SK-N-MC (cell line): ENCODE measurements around the gene MACROD2.

ENCODE experiments used
- DNase-seq: peaks from one replicate; pipeline ENCODE4 v3.0.0-alpha.2; 2011; ENCODE audit warnings: low read depth, low spot score
- H3K27ac ChIP-seq: fragments of 200-600 bp; sonication (generic); 2 replicates; pipeline ENCODE4 v1.5.1; 2016; ENCODE audit warnings: mixed run types
- H3K36me3 ChIP-seq: fragments of 200-600 bp; sonication (generic); 2 replicates; pipeline ENCODE4 v1.6.1; 2017; ENCODE audit warnings: antibody characterized with exemption, low read length, mixed read lengths; ENCODE audit not compliant: insufficient read depth
- H3K4me3 ChIP-seq: fragments of 200-600 bp; sonication (generic); 2 replicates; pipeline ENCODE4 v1.5.1; 2016
- H3K9ac ChIP-seq: fragments of 200-600 bp; sonication (generic); 2 replicates; pipeline ENCODE4 v1.8.0; 2017; ENCODE audit warnings: mixed run types, mixed read lengths; ENCODE audit not compliant: insufficient read length
- H3K9me3 ChIP-seq: fragments of 200-600 bp; sonication (generic); 2 replicates; pipeline ENCODE4 v1.6.1; 2017; ENCODE audit warnings: low read depth, mild to moderate bottlenecking, antibody characterized with exemption, low read length, moderate library complexity, mixed read lengths
- EZH2 ChIP-seq: fragments of 200-600 bp; sonication (generic); IDR thresholded peaks from one replicate; pipeline ENCODE4 v1.6.1; 2017; ENCODE audit warnings: antibody characterized with exemption
- FOXP2 ChIP-seq: optimal IDR thresholded peaks from 2 replicates; pipeline ENCODE3; 2011; ENCODE audit warnings: mild to moderate bottlenecking, moderate library complexity; ENCODE audit not compliant: insufficient read depth; ENCODE audit errors: extremely low read length, control extremely low read depth
- POLR2AphosphoS5 ChIP-seq: IDR thresholded peaks from 2 replicates; pipeline ENCODE4 v1.6.1; 2012; ENCODE audit warnings: mild to moderate bottlenecking, low read depth, low read length, borderline replicate concordance

The MACROD2 gene

GRCh38 chr20:14580418-14581074, 585.2 kb downstream of the MACROD2 start:
- Histone ChIP-seq H3K9ac (no peak overlapping the region), H3K9me3 (no peaks in the 10 kb centered on the region), H3K4me3 (no peak overlapping the region), H3K36me3 (no peaks in the 10 kb centered on the region), H3K27ac (no peak overlapping the region)
- TF ChIP-seq FOXP2 (no peak), POLR2AphosphoS5 (no peak), EZH2 (no peak)
- no peak for DNase-seq

- Histone ChIP-seq H3K27ac (no peak overlapping the region), H3K9me3 (no peaks in the 10 kb centered on the region), H3K9ac (no peak overlapping the region), H3K36me3 (no peaks in the 10 kb centered on the region), H3K4me3 (no peak overlapping the region)
- DNase-seq, result no peak
- TF ChIP-seq POLR2AphosphoS5, result no peak
- no peak for TF ChIP-seq FOXP2
These were observed 586.4 kb downstream of the MACROD2 start for GRCh38 chr20:14581731-14582130.

GRCh38 chr20:14582855-14583254, 587.5 kb downstream of the MACROD2 start:
- no peaks in the 10 kb centered on the region for H3K36me3 ChIP-seq
- no peak for DNase-seq
- H3K27ac ChIP-seq, result no peak overlapping the region
- no peak overlapping the region for H3K4me3 ChIP-seq
- no peaks in the 10 kb centered on the region for H3K9me3 ChIP-seq
- no peak overlapping the region for H3K9ac ChIP-seq
- TF ChIP-seq POLR2AphosphoS5 (no peak), EZH2 (no peak), FOXP2 (no peak)

- Histone ChIP-seq H3K4me3 (no peak overlapping the region), H3K36me3 (no peaks in the 10 kb centered on the region), H3K9ac (no peak overlapping the region), H3K9me3 (no peaks in the 10 kb centered on the region), H3K27ac (no peak overlapping the region)
- no peak for DNase-seq
- TF ChIP-seq EZH2 (no peak), POLR2AphosphoS5 (no peak)
These were observed 588.1 kb downstream of the MACROD2 start for GRCh38 chr20:14583413-14583812.

- Histone ChIP-seq H3K9ac (no peak overlapping the region), H3K27ac (no peak overlapping the region), H3K9me3 (no peaks in the 10 kb centered on the region), H3K4me3 (no peak overlapping the region), H3K36me3 (no peaks in the 10 kb centered on the region)
- no peak for TF ChIP-seq POLR2AphosphoS5
- no peak for TF ChIP-seq FOXP2
- TF ChIP-seq EZH2, result no peak
- DNase-seq, result no peak
These were observed 594.1 kb downstream of the MACROD2 start for GRCh38 chr20:14589383-14589782.

- H3K9ac ChIP-seq, result no peak overlapping the region
- no peaks in the 10 kb centered on the region for H3K36me3 ChIP-seq
- TF ChIP-seq FOXP2 (no peak), EZH2 (no peak)
- H3K9me3 ChIP-seq, result no peaks in the 10 kb centered on the region
- no peak for DNase-seq
- H3K27ac ChIP-seq, result no peak overlapping the region
- no peak overlapping the region for H3K4me3 ChIP-seq
These were observed 599.7 kb downstream of the MACROD2 start for GRCh38 chr20:14595051-14595450.

DNA sequence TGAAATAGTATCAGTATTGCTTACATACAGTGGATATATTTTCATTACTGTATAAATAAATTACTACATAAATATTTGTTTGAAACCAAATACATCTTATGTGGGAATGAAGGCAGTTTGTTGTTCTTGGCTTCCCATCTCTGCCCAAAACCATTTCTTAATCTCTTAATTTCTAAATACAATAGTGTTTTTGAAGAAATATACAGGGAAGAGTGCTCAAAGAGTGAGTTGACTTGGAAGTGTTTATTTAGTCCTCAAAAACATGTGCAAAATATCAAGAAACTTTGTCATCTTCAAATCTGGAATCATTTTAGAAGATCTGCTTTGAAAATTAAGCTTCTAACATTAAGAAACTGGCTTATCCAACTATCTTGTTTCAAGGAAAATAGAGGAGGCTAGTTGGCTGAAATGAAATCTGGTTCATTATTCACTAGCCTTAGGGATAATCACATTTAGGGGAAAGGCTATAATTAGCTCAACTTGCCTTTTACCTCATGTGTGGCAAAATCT, 601.9 kb downstream of the MACROD2 start:
- no peaks in the 10 kb centered on the region for H3K36me3 ChIP-seq
- H3K9ac ChIP-seq, result no peak overlapping the region
- no peak overlapping the region for H3K27ac ChIP-seq
- TF ChIP-seq FOXP2, result no peak
- TF ChIP-seq POLR2AphosphoS5, result no peak
- TF ChIP-seq EZH2, result no peak
- no peak overlapping the region for H3K4me3 ChIP-seq
- H3K9me3 ChIP-seq, result no peaks in the 10 kb centered on the region
- no peak for DNase-seq

- Histone ChIP-seq H3K9me3 (no peaks in the 10 kb centered on the region), H3K4me3 (no peak overlapping the region), H3K27ac (no peak overlapping the region), H3K9ac (no peak overlapping the region), H3K36me3 (no peaks in the 10 kb centered on the region)
- TF ChIP-seq EZH2 (no peak), FOXP2 (no peak), POLR2AphosphoS5 (no peak)
- no peak for DNase-seq
These were observed 604.3 kb downstream of the MACROD2 start for GRCh38 chr20:14599613-14600012.

- no peak for DNase-seq
- TF ChIP-seq FOXP2 (no peak), EZH2 (no peak), POLR2AphosphoS5 (no peak)
- Histone ChIP-seq H3K36me3 (no peaks in the 10 kb centered on the region), H3K27ac (no peak overlapping the region), H3K4me3 (no peak overlapping the region), H3K9ac (no peak overlapping the region), H3K9me3 (no peaks in the 10 kb centered on the region)
These were observed 605.2 kb downstream of the MACROD2 start for GRCh38 chr20:14600527-14600926.
